OCI-LY1 (cell line): Measurements from ENCODE around the gene PBX3.

ENCODE experiments used
- H2AFZ ChIP-seq: fragments of 200-600 bp; sonication (generic), shearing (Covaris generic); 2 replicates; pipeline ENCODE4 v1.6.0; 2014; ENCODE audit warnings: antibody characterized with exemption, mild to moderate bottlenecking, low read length
- H3F3A ChIP-seq: fragments of 200-600 bp; sonication (generic), shearing (Covaris generic); 2 replicates; pipeline ENCODE4 v1.6.0; 2014; ENCODE audit warnings: mild to moderate bottlenecking, antibody characterized with exemption, low read length, moderate library complexity; ENCODE audit not compliant: insufficient read depth
- H3K27ac ChIP-seq: fragments of 200-600 bp; sonication (generic); 2 replicates; pipeline ENCODE4 v1.5.1; 2014; ENCODE audit warnings: low read length, mixed run types, mild to moderate bottlenecking, low read depth; ENCODE audit not compliant: poor library complexity, severe bottlenecking
- H3K27me3 ChIP-seq: fragments of 200-600 bp; sonication (generic); 2 replicates; pipeline ENCODE4 v1.6.0; 2014; ENCODE audit warnings: antibody characterized with exemption, mild to moderate bottlenecking, low read length, moderate library complexity; ENCODE audit not compliant: insufficient read depth
- H3K36me3 ChIP-seq: fragments of 200-600 bp; sonication (generic); 2 replicates; pipeline ENCODE4 v1.6.1; 2014; ENCODE audit warnings: mild to moderate bottlenecking, antibody characterized with exemption, low read length, moderate library complexity, mixed read lengths; ENCODE audit not compliant: insufficient read depth
- H3K4me1 ChIP-seq: fragments of 200-600 bp; sonication (generic); 2 replicates; pipeline ENCODE4 v1.5.1; 2014; ENCODE audit warnings: mild to moderate bottlenecking, low read length, moderate library complexity; ENCODE audit not compliant: insufficient read depth, severe bottlenecking
- H3K4me2 ChIP-seq: fragments of 200-600 bp; sonication (generic), shearing (Covaris generic); 2 replicates; pipeline ENCODE4 v1.6.1; 2014; ENCODE audit warnings: low read length
- H3K4me3 ChIP-seq: fragments of 200-600 bp; sonication (generic); 2 replicates; pipeline ENCODE4 v1.5.1; 2014; ENCODE audit warnings: low read length, low read depth, mild to moderate bottlenecking, mixed read lengths; ENCODE audit not compliant: poor library complexity, severe bottlenecking
- H3K79me2 ChIP-seq: fragments of 200-600 bp; shearing (Covaris generic); 2 replicates; pipeline ENCODE4 v1.6.1; 2016; ENCODE audit warnings: mixed run types, low read length, mixed read lengths; ENCODE audit not compliant: insufficient read depth
- H3K9ac ChIP-seq: fragments of 200-600 bp; sonication (generic), shearing (Covaris generic); 2 replicates; pipeline ENCODE4 v1.6.1; 2014; ENCODE audit warnings: mild to moderate bottlenecking, low read length, mixed read lengths
- H3K9me2 ChIP-seq: fragments of 200-600 bp; sonication (generic), shearing (Covaris generic); 2 replicates; pipeline ENCODE4 v1.6.1; 2014; ENCODE audit warnings: low read depth, mild to moderate bottlenecking, low read length, mixed read lengths
- H3K9me3 ChIP-seq: fragments of 200-600 bp; shearing (Covaris generic); 2 replicates; pipeline ENCODE4 v1.6.1; 2014; ENCODE audit warnings: low read length, mixed read lengths
- H4K20me1 ChIP-seq: fragments of 200-600 bp; sonication (generic), shearing (Covaris generic); 2 replicates; pipeline ENCODE4 v1.6.0; 2016; ENCODE audit warnings: mild to moderate bottlenecking, low read length; ENCODE audit not compliant: insufficient read depth
- EZH2 ChIP-seq: fragments of 200-600 bp; sonication (generic), shearing (Covaris generic); IDR thresholded peaks from 2 replicates; pipeline ENCODE4 v1.8.0; 2017; ENCODE audit warnings: borderline replicate concordance, mixed run types, mild to moderate bottlenecking, antibody characterized with exemption, low read length, moderate library complexity, mixed read lengths
- TF ChIP-seq, protein P1 (sequence below): fragments of 200-600 bp; sonication (generic), shearing (Covaris generic); IDR thresholded peaks from 2 replicates; pipeline ENCODE4 v1.5.1; 2017; ENCODE audit warnings: mild to moderate bottlenecking, antibody characterized with exemption, low read length, moderate library complexity, mixed read lengths

PBX3 gene

GRCh38 chr9:125997196-125997823 lies 250.1 kb downstream of the PBX3 start:
- H3K9ac ChIP-seq: no peak overlapping the region
- no peaks in the 10 kb centered on the region for H3K9me2 ChIP-seq
- H3K9me3 ChIP-seq: no peaks in the 10 kb centered on the region
- no peaks in the 10 kb centered on the region for H3K79me2 ChIP-seq
- no peak overlapping the region for H3K27ac ChIP-seq
- H3K27me3 ChIP-seq: no peaks in the 10 kb centered on the region; the same call in 1 of the 2 replicates
- no peaks in the 10 kb centered on the region for H3F3A ChIP-seq
- H3K4me2 ChIP-seq: no peak overlapping the region
- no peak overlapping the region for H3K4me3 ChIP-seq
- no peaks in the 10 kb centered on the region for H3K4me1 ChIP-seq
- no peak overlapping the region for H2AFZ ChIP-seq
- no peaks in the 10 kb centered on the region for H3K36me3 ChIP-seq
- TF ChIP-seq, protein P1, sequence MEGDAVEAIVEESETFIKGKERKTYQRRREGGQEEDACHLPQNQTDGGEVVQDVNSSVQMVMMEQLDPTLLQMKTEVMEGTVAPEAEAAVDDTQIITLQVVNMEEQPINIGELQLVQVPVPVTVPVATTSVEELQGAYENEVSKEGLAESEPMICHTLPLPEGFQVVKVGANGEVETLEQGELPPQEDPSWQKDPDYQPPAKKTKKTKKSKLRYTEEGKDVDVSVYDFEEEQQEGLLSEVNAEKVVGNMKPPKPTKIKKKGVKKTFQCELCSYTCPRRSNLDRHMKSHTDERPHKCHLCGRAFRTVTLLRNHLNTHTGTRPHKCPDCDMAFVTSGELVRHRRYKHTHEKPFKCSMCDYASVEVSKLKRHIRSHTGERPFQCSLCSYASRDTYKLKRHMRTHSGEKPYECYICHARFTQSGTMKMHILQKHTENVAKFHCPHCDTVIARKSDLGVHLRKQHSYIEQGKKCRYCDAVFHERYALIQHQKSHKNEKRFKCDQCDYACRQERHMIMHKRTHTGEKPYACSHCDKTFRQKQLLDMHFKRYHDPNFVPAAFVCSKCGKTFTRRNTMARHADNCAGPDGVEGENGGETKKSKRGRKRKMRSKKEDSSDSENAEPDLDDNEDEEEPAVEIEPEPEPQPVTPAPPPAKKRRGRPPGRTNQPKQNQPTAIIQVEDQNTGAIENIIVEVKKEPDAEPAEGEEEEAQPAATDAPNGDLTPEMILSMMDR: no peak
- TF ChIP-seq EZH2: no peak
- no peaks in the 10 kb centered on the region for H4K20me1 ChIP-seq

DNA sequence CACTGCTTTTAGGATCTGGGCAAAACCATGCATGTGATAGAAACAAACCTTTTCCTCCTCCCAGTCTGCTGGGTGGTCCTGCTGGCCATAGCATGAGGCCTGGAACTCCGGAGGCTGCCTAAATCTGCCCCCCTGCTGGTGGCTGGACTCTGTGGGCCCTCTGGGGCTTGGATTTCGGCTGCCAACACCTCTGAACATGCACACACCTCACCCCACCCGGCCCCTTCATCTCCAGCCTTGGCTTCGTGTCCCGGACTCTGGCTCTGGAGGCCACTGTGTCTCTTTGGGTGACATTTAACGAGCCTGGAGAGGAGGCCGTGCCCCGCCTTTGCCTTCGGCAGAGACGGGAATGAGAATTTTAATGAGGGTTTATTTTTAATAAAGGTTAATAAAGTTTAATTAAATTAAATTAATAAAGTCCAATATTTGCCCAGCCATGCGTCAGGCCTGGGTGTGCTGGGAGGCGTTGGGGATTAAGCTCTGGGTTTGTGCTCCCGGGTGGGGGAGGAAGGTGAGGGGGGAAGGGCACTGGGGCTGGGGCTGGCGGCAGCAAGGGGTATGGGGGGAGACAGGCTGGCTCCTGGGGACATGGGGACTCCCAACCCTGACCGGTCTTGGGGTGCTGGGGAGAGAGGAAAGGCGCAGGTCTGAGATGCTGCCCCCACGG lies 251.8 kb downstream of the PBX3 start:
- Histone ChIP-seq H3K9me2 (no peaks in the 10 kb centered on the region), H2AFZ (no peak overlapping the region), H3K9me3 (no peaks in the 10 kb centered on the region), H3K27me3 (no peaks in the 10 kb centered on the region), H3K4me3 (no peak overlapping the region), H4K20me1 (no peaks in the 10 kb centered on the region), H3K4me2 (no peak overlapping the region), H3K79me2 (no peaks in the 10 kb centered on the region), H3K27ac (no peak overlapping the region), H3K9ac (no peak overlapping the region), H3F3A (no peaks in the 10 kb centered on the region), H3K4me1 (no peaks in the 10 kb centered on the region), H3K36me3 (no peaks in the 10 kb centered on the region)
- TF ChIP-seq, protein P1: no peak
- TF ChIP-seq EZH2: no peak

GRCh38 chr9:125999504-125999881 lies 252.3 kb downstream of the PBX3 start:
- no peaks in the 10 kb centered on the region for H3F3A ChIP-seq
- H3K27me3 ChIP-seq: no peaks in the 10 kb centered on the region
- no peaks in the 10 kb centered on the region for H3K9me3 ChIP-seq
- no peak overlapping the region for H3K4me3 ChIP-seq
- no peak overlapping the region for H3K27ac ChIP-seq
- H3K9me2 ChIP-seq: no peaks in the 10 kb centered on the region
- no peaks in the 10 kb centered on the region for H4K20me1 ChIP-seq
- TF ChIP-seq, protein P1: no peak
- TF ChIP-seq EZH2: no peak
- no peak overlapping the region for H3K9ac ChIP-seq
- H3K4me1 ChIP-seq: no peaks in the 10 kb centered on the region
- no peaks in the 10 kb centered on the region for H3K36me3 ChIP-seq
- H3K79me2 ChIP-seq: no peaks in the 10 kb centered on the region
- H2AFZ ChIP-seq: no peak overlapping the region
- H3K4me2 ChIP-seq: no peak overlapping the region
